Left ventricle myocardium inferior (tissue), 1 donor: ENCODE results near the gene USP34. TPM values are rescaled to one million over a fixed set of nuclear protein-coding genes. Genes with fewer than 3 reads are reported as not detected.

Source experiments
- DNase-seq: peaks from one replicate; pipeline ENCODE4 v3.0.0-alpha.2; 2020
- H3K27ac ChIP-seq: fragments of 200-600 bp; replicated peaks from 2 replicates; pipeline ENCODE4 v1.8.0; 2021
- H3K27me3 ChIP-seq: fragments of 200-600 bp; 2 replicates; pipeline ENCODE4 v1.8.0; 2021; ENCODE audit warnings: low read depth
- H3K36me3 ChIP-seq: fragments of 200-600 bp; 2 replicates; pipeline ENCODE4 v1.8.0; 2021
- H3K4me1 ChIP-seq: fragments of 200-600 bp; 2 replicates; pipeline ENCODE4 v1.8.0; 2021
- H3K4me3 ChIP-seq: fragments of 200-600 bp; 2 replicates; pipeline ENCODE4 v1.8.0; 2021; ENCODE audit warnings: mild to moderate bottlenecking, moderate library complexity
- H3K9me3 ChIP-seq: fragments of 200-600 bp; replicated peaks from 2 replicates; pipeline ENCODE4 v1.8.0; 2021
- CTCF ChIP-seq: fragments of 200-600 bp; IDR thresholded peaks from 2 replicates; pipeline ENCODE4 v1.8.0; 2021; ENCODE audit warnings: antibody characterized with exemption, mild to moderate bottlenecking, borderline replicate concordance
- intact Hi-C: fragments of 100-400 bp; cut with micrococcal nuclease; formaldehyde crosslinking; loops from one replicate; pipeline ENCODE4 v1.11.0; 2022
- total RNA-seq: library from RNA; stranded (reverse); fragmentation: NEBNext Ultra II Directional; extraction: Animal tissue kit (Norgen Biotek cat#: 25700); gene quantifications from one replicate; pipeline ENCODE4 v1.2.1, GENCODE V29; 2021
- donor health status: DM: no; HTN: yes; CAD: no; lungs with severe emphysema.

USP34 gene
- total RNA-seq, 1 donor from 2014 or later = 50.0 TPM

GRCh38 chr2:61141151-61141550 lies 329.7 kb downstream of the USP34 start:
- Histone ChIP-seq H3K36me3 (no peaks in the 10 kb centered on the region), H3K4me1 (peaks cover 16% of the 10 kb centered on the region), H3K4me3 (no peak overlapping the region), H3K9me3 (no peaks in the 10 kb centered on the region), H3K27me3 (no peaks in the 10 kb centered on the region), H3K27ac (no peak overlapping the region)
- intact Hi-C loops = no loop called here
- no peak for TF ChIP-seq CTCF
- no peak for DNase-seq

GRCh38 chr2:61138859-61139258 lies 332.0 kb downstream of the USP34 start:
- Histone ChIP-seq H3K27me3 (no peaks in the 10 kb centered on the region), H3K4me3 (no peak overlapping the region), H3K36me3 (no peaks in the 10 kb centered on the region), H3K4me1 (no peaks in the 10 kb centered on the region), H3K27ac (no peak overlapping the region), H3K9me3 (no peaks in the 10 kb centered on the region)
- intact Hi-C loops = no loop called here
- TF ChIP-seq CTCF = no peak
- no peak for DNase-seq

Other genes with a start within 250 kb of the USP34 start
- gene XPO1, start 67.3 kb upstream of the USP34 start, total RNA-seq = 68.5 TPM